OCI-LY1 (cell line): Measurements from ENCODE around the gene ZBTB20.

Source experiments
- H2AFZ ChIP-seq: fragments of 200-600 bp; sonication (generic), shearing (Covaris generic); 2 replicates; pipeline ENCODE4 v1.6.0; 2014; ENCODE audit warnings: antibody characterized with exemption, mild to moderate bottlenecking, low read length
- H3F3A ChIP-seq: fragments of 200-600 bp; sonication (generic), shearing (Covaris generic); 2 replicates; pipeline ENCODE4 v1.6.0; 2014; ENCODE audit warnings: mild to moderate bottlenecking, antibody characterized with exemption, low read length, moderate library complexity; ENCODE audit not compliant: insufficient read depth
- H3K27ac ChIP-seq: fragments of 200-600 bp; sonication (generic); 2 replicates; pipeline ENCODE4 v1.5.1; 2014; ENCODE audit warnings: low read length, mixed run types, mild to moderate bottlenecking, low read depth; ENCODE audit not compliant: poor library complexity, severe bottlenecking
- H3K27me3 ChIP-seq: fragments of 200-600 bp; sonication (generic); 2 replicates; pipeline ENCODE4 v1.6.0; 2014; ENCODE audit warnings: antibody characterized with exemption, mild to moderate bottlenecking, low read length, moderate library complexity; ENCODE audit not compliant: insufficient read depth
- H3K36me3 ChIP-seq: fragments of 200-600 bp; sonication (generic); 2 replicates; pipeline ENCODE4 v1.6.1; 2014; ENCODE audit warnings: mild to moderate bottlenecking, antibody characterized with exemption, low read length, moderate library complexity, mixed read lengths; ENCODE audit not compliant: insufficient read depth
- H3K4me1 ChIP-seq: fragments of 200-600 bp; sonication (generic); 2 replicates; pipeline ENCODE4 v1.5.1; 2014; ENCODE audit warnings: mild to moderate bottlenecking, low read length, moderate library complexity; ENCODE audit not compliant: insufficient read depth, severe bottlenecking
- H3K4me2 ChIP-seq: fragments of 200-600 bp; sonication (generic), shearing (Covaris generic); 2 replicates; pipeline ENCODE4 v1.6.1; 2014; ENCODE audit warnings: low read length
- H3K4me3 ChIP-seq: fragments of 200-600 bp; sonication (generic); 2 replicates; pipeline ENCODE4 v1.5.1; 2014; ENCODE audit warnings: low read length, low read depth, mild to moderate bottlenecking, mixed read lengths; ENCODE audit not compliant: poor library complexity, severe bottlenecking
- H3K79me2 ChIP-seq: fragments of 200-600 bp; shearing (Covaris generic); 2 replicates; pipeline ENCODE4 v1.6.1; 2016; ENCODE audit warnings: mixed run types, low read length, mixed read lengths; ENCODE audit not compliant: insufficient read depth
- H3K9ac ChIP-seq: fragments of 200-600 bp; sonication (generic), shearing (Covaris generic); 2 replicates; pipeline ENCODE4 v1.6.1; 2014; ENCODE audit warnings: mild to moderate bottlenecking, low read length, mixed read lengths
- H3K9me2 ChIP-seq: fragments of 200-600 bp; sonication (generic), shearing (Covaris generic); 2 replicates; pipeline ENCODE4 v1.6.1; 2014; ENCODE audit warnings: low read depth, mild to moderate bottlenecking, low read length, mixed read lengths
- H3K9me3 ChIP-seq: fragments of 200-600 bp; shearing (Covaris generic); 2 replicates; pipeline ENCODE4 v1.6.1; 2014; ENCODE audit warnings: low read length, mixed read lengths
- H4K20me1 ChIP-seq: fragments of 200-600 bp; sonication (generic), shearing (Covaris generic); 2 replicates; pipeline ENCODE4 v1.6.0; 2016; ENCODE audit warnings: mild to moderate bottlenecking, low read length; ENCODE audit not compliant: insufficient read depth
- EZH2 ChIP-seq: fragments of 200-600 bp; sonication (generic), shearing (Covaris generic); IDR thresholded peaks from 2 replicates; pipeline ENCODE4 v1.8.0; 2017; ENCODE audit warnings: borderline replicate concordance, mixed run types, mild to moderate bottlenecking, antibody characterized with exemption, low read length, moderate library complexity, mixed read lengths
- TF ChIP-seq, protein P1 (sequence below): fragments of 200-600 bp; sonication (generic), shearing (Covaris generic); IDR thresholded peaks from 2 replicates; pipeline ENCODE4 v1.5.1; 2017; ENCODE audit warnings: mild to moderate bottlenecking, antibody characterized with exemption, low read length, moderate library complexity, mixed read lengths

Gene ZBTB20

DNA sequence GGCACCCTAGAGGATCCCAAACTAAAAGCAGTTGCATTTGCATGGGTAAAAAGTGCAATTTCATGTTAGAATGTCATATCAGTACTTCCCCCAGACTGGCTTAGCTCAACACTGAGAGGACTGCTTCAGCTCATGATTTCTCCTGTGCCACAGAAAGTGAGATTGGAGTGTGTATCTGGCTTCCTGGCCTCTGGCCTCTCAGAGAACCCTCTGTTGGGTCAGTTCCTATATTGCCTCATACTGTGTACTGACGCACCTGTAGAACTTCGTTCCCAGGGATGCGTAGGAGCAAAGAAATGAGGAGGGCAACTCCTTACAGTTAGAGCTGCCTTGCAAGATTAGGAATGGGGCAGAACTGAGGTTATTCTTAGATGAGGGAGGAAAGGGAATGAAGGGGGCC lies 512.5 kb downstream of the ZBTB20 start:
- no peaks in the 10 kb centered on the region for H3K79me2 ChIP-seq
- no peak overlapping the region for H3K9ac ChIP-seq
- H3K4me3 ChIP-seq = no peak overlapping the region
- TF ChIP-seq, protein P1, sequence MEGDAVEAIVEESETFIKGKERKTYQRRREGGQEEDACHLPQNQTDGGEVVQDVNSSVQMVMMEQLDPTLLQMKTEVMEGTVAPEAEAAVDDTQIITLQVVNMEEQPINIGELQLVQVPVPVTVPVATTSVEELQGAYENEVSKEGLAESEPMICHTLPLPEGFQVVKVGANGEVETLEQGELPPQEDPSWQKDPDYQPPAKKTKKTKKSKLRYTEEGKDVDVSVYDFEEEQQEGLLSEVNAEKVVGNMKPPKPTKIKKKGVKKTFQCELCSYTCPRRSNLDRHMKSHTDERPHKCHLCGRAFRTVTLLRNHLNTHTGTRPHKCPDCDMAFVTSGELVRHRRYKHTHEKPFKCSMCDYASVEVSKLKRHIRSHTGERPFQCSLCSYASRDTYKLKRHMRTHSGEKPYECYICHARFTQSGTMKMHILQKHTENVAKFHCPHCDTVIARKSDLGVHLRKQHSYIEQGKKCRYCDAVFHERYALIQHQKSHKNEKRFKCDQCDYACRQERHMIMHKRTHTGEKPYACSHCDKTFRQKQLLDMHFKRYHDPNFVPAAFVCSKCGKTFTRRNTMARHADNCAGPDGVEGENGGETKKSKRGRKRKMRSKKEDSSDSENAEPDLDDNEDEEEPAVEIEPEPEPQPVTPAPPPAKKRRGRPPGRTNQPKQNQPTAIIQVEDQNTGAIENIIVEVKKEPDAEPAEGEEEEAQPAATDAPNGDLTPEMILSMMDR = no peak
- no peak for TF ChIP-seq EZH2
- no peaks in the 10 kb centered on the region for H3K27me3 ChIP-seq
- no peaks in the 10 kb centered on the region for H3K36me3 ChIP-seq
- H2AFZ ChIP-seq = no peak overlapping the region
- H3F3A ChIP-seq = no peaks in the 10 kb centered on the region
- peaks cover 3% of the 10 kb centered on the region; the same call in 1 of the 2 replicates for H3K9me2 ChIP-seq
- H3K27ac ChIP-seq = no peak overlapping the region
- H3K4me2 ChIP-seq = no peak overlapping the region
- H3K4me1 ChIP-seq = no peaks in the 10 kb centered on the region
- no peaks in the 10 kb centered on the region for H4K20me1 ChIP-seq
- H3K9me3 ChIP-seq = no peaks in the 10 kb centered on the region

DNA sequence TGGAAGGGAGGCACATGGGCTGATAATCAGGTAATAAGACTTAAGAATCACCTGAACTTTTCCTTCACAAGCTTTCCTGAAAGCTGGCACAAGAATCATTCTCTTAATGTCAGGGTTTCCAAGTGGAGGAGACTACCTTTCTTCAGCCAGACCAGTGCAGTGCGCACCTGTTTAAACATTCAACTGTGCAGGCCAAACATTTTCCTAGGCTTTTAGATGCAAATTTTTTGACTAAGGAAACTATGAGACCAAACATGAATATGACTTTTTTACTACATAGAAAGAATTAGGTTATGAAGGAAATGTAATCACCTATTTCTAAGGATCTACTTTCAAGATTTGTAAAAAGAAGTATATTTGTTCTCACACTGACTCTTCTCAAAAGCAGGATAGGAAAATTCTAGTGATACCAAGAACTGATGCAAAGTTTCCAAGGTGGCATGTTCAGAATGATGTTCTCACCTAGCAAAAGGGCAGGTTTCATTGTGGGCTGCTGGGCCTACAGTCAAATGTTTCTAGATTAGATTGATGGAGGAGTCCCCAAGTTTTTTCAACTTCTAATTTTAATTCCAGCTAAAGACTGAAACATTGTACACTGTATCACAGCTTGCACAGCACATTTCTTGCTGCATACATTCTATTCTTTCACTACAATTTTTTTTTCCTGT lies 514.2 kb downstream of the ZBTB20 start:
- H3K4me2 ChIP-seq = no peak overlapping the region
- no peak overlapping the region for H3K4me3 ChIP-seq
- H3K79me2 ChIP-seq = no peaks in the 10 kb centered on the region
- no peaks in the 10 kb centered on the region for H3K27me3 ChIP-seq
- no peak overlapping the region for H2AFZ ChIP-seq
- H3K9me3 ChIP-seq = no peaks in the 10 kb centered on the region
- H3K4me1 ChIP-seq = no peaks in the 10 kb centered on the region
- TF ChIP-seq, protein P1 = no peak
- TF ChIP-seq EZH2 = no peak
- H3K27ac ChIP-seq = no peak overlapping the region
- no peaks in the 10 kb centered on the region for H4K20me1 ChIP-seq
- peaks cover 3% of the 10 kb centered on the region; the same call in 1 of the 2 replicates for H3K9me2 ChIP-seq
- H3K36me3 ChIP-seq = no peaks in the 10 kb centered on the region
- H3K9ac ChIP-seq = no peak overlapping the region
- H3F3A ChIP-seq = no peaks in the 10 kb centered on the region

DNA sequence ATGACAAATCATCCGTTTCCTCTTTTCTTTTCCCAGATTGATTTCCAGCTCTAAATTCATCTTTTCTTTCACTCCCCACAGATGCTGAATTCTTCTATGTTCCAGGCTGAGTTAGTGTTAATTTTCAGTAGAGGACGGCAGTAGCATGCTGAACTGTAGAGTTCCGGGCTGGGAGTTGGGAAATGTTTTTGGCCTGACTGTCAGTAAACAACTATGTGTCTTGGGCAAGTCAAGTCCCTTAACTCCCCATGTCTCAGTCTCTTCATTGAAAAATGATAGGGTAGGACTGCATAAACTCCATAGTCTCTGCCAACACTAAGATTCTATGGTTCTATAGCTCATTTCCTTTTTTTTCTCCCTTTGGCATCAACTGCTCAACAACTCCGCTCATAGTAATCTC lies 519.3 kb downstream of the ZBTB20 start:
- Histone ChIP-seq H2AFZ (no peak overlapping the region), H3K36me3 (no peaks in the 10 kb centered on the region), H4K20me1 (no peaks in the 10 kb centered on the region), H3K4me2 (no peak overlapping the region), H3K4me1 (no peaks in the 10 kb centered on the region), H3K79me2 (no peaks in the 10 kb centered on the region), H3K9me3 (no peaks in the 10 kb centered on the region), H3K9me2 (no peaks in the 10 kb centered on the region), H3K4me3 (no peak overlapping the region), H3K27ac (no peak overlapping the region), H3F3A (no peaks in the 10 kb centered on the region), H3K27me3 (no peaks in the 10 kb centered on the region), H3K9ac (no peak overlapping the region)
- TF ChIP-seq EZH2 = no peak
- TF ChIP-seq, protein P1 = no peak
